Stomach smooth muscle (tissue), 2 donors: ENCODE data around the gene ATAD3C.
"Not testable (repeated sequence)": the region's sequence is repeated elsewhere in the genome, so short reads cannot be mapped to it uniquely, and the experiment has no call there.

Source experiments
- H3K27ac ChIP-seq: one replicate; pipeline ENCODE4 v1.7.0; 2013; ENCODE audit warnings: mild to moderate bottlenecking, low read length, inconsistent platforms
- H3K27me3 ChIP-seq, 2 donors: one replicate each; pipeline ENCODE4 v1.7.0; 2013; ENCODE audit warnings: low read length in 2 of 2; ENCODE audit not compliant: insufficient read depth in 2 of 2, control insufficient read depth in 1 of 2
- H3K36me3 ChIP-seq, 2 donors: one replicate each; pipeline ENCODE4 v1.7.0; 2013; ENCODE audit warnings: low read length in 2 of 2; ENCODE audit not compliant: control insufficient read depth in 2 of 2, insufficient read depth in 2 of 2
- H3K4me1 ChIP-seq: one replicate; pipeline ENCODE4 v1.7.0; 2013; ENCODE audit warnings: low read length; ENCODE audit not compliant: control insufficient read depth, insufficient read depth
- H3K4me3 ChIP-seq, 2 donors: one replicate each; pipeline ENCODE4 v1.7.0; 2013; ENCODE audit warnings: low read length in 2 of 2
- H3K9ac ChIP-seq, 2 donors: one replicate each; pipeline ENCODE4 v1.7.0; 2013; ENCODE audit warnings: low read length in 2 of 2, mild to moderate bottlenecking in 1 of 2
- H3K9me3 ChIP-seq, 2 donors: one replicate each; pipeline ENCODE4 v1.7.0; 2013; ENCODE audit warnings: low read length in 2 of 2; ENCODE audit not compliant: control insufficient read depth in 2 of 2
- donor health status: healthy.
- donor health status: Pancreatic carcinoma.

The ATAD3C gene

GRCh38 chr1:1513675-1514074, 64.2 kb downstream of the ATAD3C start:
- H3K27ac ChIP-seq, H3K36me3 ChIP-seq, H3K9me3 ChIP-seq, H3K4me3 ChIP-seq, H3K27me3 ChIP-seq, H3K9ac ChIP-seq: not testable (repeated sequence)
- peaks cover 12% of the 10 kb centered on the region for H3K4me1 ChIP-seq

GRCh38 chr1:1514376-1514775, 64.9 kb downstream of the ATAD3C start:
- peaks cover 12% of the 10 kb centered on the region for H3K4me1 ChIP-seq
- H3K36me3 ChIP-seq, H3K27me3 ChIP-seq, H3K9ac ChIP-seq, H3K27ac ChIP-seq, H3K9me3 ChIP-seq, H3K4me3 ChIP-seq: not testable (repeated sequence)

GRCh38 chr1:1516923-1517322, 67.4 kb downstream of the ATAD3C start:
- H3K36me3 ChIP-seq, H3K9me3 ChIP-seq: not testable (repeated sequence)

GRCh38 chr1:1517973-1518620, 68.6 kb downstream of the ATAD3C start:
- Histone ChIP-seq H3K36me3 (peaks cover 6 to 8% of the 10 kb centered on the region in 2 donors), H3K27me3 (no peaks in the 10 kb centered on the region), H3K4me3 (no peak overlapping the region), H3K9ac (no peak overlapping the region), H3K27ac (no peak overlapping the region), H3K4me1 (peaks cover 5% of the 10 kb centered on the region), H3K9me3 (no peaks in the 10 kb centered on the region)

More at GRCh38 chr1:1516923-1517322, 67.4 kb downstream of the ATAD3C start:
- not testable (repeated sequence) for H3K4me3 ChIP-seq, H3K9ac ChIP-seq, H3K4me1 ChIP-seq, H3K27ac ChIP-seq, H3K27me3 ChIP-seq

GRCh38 chr1:1518621-1519007, 69.1 kb downstream of the ATAD3C start:
- H3K4me3 ChIP-seq, H3K9me3 ChIP-seq, H3K27ac ChIP-seq, H3K4me1 ChIP-seq, H3K36me3 ChIP-seq, H3K27me3 ChIP-seq, H3K9ac ChIP-seq: not testable (repeated sequence)
